ENCODE data around the gene C14orf119.

The C14orf119 gene

DNA sequence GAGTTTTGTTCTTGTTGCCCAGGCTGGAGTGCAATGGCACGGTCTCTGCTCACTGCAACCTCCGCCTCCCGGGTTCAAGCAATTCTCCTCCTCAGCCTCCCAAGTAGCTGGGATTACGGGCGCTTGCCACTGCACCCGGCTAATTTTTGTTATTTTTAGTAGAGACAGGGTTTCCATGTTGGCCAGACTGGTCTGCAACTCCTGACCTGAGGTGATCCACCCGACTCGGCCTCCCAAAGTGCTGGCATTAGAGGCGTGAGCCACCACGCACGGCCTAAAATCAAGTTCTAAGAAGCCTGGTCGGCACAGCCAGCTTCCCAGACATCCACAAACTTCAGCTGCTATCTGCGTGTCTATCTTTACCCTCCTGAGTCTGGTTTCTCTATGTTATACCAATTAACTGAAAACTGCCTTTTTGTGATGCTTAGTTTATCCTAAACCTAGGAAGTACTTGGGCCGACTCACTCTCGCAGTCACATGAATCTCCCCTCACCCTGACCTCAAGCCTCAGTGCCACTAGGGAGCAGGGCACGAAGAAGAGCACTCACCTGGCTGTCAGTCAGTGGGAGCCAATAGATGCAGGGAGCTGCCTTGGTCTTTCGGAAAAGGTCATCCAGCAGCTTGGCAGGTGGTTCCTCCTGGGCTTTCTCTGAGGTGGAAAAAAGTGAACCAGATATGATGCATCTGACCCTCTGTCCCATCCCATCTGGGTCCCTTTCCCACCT is 34.6 kb upstream of the C14orf119 start:
- no peak for DNase-seq (ENCODE audit: low spot score)

DNA sequence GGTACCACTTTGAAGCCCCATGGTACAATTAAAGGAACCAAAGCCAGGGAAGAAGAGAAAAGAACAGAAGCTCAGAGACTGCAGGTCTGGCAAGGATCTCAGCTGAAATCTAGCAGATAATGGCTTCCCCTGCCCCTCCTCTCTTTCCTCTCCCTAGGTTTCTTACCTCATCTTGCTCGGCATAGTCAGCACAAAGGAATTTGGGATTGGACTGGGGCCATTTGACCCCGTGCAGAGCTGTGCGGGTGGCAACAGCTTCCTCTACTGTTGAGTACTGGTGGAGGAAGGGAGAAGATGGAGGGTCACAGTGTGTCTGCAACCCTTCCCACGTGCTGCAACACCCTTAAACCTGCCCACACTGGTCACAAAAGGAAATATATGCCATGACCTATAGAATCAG is 33.3 kb upstream of the C14orf119 start:
- no peak for DNase-seq (ENCODE audit: low spot score)

DNA sequence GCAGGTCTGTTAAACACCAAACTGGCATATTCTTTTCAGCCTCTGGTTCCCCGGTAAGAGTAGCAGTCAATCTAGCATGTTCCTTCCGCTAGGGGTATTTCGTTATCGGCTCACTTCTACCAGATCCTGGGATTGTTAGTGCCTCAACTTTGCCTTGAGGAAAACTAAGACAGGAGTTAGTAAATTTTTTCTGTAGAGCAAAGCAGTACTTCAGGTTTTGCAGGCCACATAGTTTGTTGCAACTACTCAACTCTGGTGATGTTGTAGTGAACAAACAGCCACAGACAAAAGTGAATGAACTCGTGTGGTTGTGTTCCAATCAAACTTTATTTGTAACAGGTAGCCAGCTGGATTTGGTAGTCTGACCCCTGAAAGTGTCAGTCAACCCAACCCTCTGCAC is 31.7 kb upstream of the C14orf119 start:
- no peak for DNase-seq (ENCODE audit: low spot score)

DNA sequence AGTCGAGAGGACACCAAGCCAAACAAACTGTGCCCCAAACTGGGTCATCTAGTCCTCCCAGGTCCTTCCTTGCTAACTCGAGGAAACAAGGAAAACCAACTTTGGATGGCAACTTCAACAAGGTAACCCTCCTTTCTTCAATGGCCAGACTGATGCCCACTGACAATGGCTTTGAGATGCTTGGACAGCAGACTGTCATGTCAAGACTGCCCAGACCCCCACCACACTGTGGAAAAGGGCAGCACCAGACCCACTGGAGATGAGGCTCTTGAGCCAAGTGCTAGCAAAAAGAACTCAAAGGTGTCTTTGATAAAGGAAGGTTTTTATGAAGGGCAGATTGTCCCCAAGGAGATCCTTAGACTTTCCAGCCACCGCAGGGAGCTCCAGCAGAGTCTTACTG is 28.9 kb upstream of the C14orf119 start:
- DNase-seq (ENCODE audit: low spot score) = no peak

DNA sequence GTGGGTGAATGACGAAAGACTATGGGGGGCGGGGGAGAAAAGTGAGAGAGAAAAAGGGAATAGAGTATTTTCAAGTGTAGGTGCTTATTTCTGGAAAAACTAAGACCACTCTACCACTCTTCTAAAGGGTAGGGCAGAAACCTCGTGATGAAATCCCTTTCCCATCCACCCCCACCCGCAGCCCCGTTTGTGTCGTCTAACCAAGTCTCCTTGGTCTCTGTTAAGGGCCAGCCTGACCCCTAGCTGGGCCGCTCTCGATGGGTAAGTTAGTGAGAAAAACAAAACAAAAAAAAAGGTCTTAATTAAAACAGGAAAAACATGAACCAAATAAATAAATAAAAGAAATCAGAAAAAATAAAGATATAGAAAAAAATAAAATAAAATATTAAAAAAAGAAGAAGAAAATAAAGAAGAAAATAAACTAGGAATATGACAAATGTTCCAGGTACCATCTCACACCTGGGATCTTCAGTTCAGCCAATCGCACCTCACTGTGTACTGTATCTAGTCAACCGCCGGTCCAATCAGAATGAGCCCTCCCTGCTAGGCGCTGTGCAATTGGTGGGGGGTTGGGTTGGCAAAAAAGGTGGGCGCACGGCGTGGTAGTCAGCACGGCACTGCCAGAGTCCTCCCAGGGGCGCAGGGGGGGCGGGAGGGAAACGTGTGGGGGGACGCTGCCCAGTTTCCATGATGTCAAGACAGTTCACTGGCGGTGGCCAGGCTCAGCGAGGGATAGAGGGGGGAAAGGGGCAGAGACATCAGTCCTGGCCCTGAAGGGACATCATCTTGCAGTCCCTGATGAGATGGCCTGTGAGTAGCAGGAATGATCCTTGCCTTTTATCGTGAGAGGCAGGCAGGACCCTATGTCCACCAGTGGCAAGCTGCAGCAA is 28.2 kb upstream of the C14orf119 start:
- no peak for DNase-seq (ENCODE audit: low spot score)

DNA sequence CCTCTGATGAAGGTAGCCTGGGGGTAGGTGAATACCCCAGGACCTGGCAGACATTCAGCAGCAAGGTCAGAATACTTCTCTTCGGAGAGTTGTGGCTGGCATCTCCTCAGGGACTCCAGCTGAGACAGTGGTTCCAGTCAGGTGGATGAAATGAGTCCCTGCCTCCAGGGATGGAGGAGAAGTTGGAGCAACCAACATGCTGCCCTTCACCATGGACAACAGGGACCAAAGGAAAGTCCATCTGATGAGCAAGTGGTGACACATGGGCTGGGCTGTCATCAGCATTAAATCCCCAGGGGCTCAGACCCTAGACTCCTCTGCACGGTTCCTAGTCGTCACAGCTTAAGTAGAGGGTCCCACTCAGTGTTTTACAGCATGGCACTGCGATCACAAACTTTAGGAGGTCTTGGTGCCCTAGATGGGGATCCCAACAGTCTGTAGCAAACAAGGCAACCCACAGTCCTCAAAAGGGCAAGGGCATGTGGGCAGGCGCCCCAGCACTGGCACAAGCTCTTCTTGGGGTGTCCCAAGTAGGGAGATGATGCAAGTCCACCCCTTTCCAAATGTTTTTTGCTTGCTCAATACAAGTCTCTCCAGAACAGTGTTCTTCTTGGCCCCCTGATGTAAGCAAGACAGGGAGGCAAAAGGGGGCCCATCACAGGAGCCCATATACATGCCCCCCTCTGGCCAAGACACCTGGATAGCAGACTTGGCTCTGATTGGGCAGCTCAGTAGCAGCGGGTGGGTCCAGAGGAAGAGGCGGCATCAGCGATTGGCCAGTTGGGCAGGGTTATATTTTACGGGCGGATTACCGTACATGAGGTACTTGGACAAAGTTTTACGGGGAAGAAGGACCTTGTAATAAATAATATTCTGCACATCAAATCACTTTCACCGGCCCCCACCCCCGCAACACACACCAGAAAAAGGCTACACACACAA is 27.2 kb upstream of the C14orf119 start:
- no peak for DNase-seq (ENCODE audit: low spot score)

DNA sequence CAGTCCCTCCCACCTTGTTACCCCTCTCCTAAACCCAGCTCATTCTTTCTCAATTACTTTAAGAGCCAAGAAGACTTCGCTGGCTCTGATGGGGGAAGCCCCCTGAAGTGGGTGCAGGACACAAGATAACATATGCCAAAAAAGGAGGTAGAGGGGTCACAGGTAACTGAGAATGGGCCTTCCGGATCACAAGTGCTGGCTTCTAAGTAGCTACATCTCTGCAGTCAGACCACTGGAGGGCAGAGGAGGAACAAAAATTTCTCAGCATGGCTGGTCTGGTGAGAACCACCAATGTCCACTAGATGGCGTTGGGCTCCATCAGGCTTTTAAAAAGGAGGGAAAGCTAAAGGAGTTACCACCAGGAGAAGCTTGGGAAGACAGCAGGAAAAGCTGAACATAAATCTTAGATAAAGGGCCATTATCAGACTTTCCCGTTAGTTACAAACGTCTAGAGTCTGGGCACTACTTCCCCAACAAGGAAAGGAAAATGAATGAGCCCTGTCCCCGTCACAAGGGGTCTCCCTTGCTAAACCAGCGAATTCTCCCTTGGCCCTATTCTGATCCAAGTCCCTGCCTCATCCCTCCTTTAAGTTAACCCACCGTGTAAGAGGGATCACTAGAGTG is 26.4 kb upstream of the C14orf119 start:
- DNase-seq (ENCODE audit: low spot score) = peak; percentile 87

DNA sequence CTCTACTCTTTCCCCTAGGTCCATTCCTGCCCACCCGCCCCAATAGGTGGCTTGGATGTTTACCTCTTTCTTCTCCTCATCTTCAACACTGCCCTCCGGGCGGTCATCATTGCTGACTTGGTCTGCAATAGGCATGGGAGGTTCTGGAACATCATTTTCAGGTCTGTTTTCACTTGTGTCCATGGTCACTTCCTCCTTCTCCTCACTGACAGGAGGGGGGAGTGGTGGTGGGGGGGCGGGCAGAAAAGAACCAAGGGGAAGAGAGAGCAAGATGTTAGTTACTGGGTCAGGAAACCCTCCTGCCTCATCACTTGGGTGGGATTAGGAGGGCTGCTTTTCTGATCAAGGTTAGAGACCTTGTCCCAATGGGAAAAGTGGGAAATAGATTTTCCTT is 25.9 kb upstream of the C14orf119 start:
- DNase-seq (ENCODE audit: low spot score) = no peak

DNA sequence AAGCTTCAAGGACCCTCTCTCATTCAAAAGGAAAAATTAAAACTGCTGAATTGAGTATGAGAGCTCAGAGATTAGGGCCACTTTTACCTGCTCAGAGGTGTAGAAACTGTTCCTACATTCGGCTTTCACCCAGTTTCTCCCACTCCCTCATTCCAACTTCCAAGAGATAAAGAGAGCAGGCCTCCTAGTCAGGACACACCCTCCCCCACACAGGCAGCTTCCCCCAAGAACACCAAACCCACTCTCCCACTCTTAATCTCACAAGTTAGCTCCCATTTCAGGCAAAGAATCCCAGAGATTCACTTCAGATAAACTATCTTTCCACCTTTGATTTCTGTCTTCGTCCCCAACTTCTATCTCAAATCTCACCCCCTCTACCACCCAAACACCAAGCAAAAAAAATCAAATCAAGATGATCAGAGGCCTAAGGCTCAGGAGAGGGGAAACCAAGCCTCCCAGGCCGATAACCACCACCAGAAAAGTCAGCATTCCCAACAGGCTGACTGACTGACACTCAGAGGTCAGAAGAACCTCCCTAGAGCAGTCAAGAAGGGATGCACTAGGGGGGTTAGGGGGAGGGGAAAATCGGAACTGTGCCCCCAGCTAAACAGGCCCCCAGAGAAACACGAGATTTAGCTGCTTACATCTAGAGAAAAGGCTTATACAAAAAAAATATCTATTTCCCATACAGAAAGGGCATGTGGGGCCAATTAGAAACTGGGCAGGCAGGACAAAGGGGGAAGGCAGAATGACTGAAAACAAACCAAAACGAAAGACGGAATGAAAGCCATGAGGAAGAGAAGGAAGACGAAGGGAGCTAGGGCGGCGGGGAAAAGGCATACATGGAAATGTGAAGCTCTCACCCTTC is 24.8 kb upstream of the C14orf119 start:
- DNase-seq (ENCODE audit: low spot score) = no peak

DNA sequence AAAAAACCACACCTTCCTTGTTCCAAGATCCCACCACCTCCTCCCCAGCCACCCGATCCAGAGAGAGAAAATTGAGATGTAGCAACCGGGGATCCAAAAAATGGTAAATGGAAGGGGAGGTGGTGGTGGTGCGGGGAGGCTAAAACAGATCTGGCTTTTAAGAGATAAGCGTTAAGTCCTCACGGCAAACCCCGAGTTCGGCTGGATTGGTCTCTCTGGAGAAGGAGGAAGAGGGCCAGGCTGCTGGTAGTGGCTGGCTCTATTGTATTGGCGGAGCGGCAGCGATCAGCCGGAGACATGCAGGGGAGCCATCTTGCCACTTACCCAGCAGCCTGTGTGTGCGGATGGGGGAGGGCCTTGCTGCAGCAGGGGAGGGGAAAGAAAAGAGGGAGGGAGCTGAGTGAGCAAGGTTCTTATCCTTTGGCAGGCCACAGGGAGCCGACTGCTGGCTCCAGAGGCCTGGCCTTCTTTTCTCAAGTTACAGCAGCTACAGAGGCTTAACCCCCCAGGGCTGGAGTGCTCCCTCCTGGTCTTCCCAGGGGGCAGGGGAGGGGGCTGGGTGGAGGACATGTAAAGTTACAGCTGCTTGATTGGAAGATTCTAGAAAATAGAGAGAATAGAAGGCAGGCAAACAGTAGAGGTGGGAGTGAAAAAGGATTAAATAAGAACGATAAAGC is 23.9 kb upstream of the C14orf119 start:
- DNase-seq (ENCODE audit: low spot score) = peak; percentile 88

DNA sequence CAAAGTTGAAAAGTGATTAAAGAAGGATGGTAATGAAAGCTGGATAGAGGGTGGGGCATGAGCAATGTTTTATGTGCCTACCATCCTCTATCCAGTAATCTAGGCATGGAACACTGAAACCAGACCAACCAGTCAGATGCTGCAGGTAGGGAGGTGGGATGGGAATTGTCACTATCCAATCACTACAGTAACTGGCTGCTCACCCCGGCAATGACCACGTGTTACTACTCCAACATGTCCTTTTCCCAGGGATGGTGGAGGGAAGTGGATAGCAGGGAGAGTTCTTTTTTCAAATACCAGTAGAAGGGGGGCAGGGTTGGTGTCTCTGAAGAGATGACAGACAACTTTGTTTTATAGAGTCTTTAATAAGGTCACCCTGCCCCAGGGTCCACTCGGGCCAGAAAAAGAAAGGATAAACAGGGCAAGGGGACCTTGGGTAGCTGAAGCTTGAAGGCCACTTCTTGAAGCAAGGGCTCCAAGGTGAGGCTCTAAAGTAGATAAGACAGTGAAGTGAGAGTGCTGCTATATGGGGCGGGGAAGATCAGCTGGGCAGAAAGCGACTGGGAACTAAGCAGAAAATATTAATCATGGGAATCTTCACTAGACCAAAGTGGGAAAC is 23.3 kb upstream of the C14orf119 start:
- no peak for DNase-seq (ENCODE audit: low spot score)

DNA sequence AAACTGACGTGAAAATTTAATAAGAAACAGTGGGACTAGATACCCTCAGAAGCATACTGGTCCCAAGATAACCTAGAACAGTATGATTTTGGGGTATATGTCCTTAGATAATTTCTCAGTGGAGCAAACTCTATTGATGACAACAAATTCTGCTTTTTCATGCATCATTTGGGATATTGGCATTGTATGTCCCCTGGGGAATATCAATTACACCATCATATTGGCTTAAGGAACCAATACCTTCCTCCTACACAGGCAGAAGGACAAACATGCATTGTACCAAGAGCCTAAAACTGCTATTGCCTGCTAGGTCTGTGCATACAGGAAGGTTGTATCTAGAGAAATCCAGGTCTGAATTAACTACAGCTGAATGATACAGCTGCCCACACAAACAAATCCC is 20.4 kb upstream of the C14orf119 start:
- no peak for DNase-seq (ENCODE audit: low spot score)

DNA sequence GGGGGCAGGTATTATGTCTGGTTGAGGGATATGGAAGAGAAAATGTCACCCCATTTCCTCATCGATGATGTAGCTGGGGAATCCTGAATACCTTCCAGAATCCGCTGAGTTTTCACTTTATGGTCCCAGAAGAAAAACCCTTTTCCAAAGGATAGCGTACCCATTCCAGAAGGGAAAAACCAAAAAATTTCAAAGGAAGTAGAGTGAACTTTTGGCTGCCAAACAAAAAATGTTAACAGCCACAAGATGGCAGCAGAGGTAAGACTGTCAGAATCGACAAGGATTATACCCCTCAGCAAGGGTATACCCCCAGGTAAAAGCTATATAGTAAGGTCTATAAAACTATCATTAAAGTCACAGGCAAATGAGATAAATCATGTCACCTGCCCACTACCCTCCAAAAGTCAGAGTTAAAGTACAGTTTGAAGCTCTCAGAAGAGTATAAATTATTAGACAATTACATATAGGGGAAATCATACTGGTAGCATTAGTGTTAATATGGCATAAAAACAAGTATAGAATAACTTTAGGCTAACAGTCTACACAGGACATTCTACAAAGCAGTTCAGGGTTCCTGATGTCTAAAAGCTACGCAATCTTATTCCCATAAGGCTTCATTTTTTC is 18.4 kb upstream of the C14orf119 start:
- peak; percentile 33 for DNase-seq (ENCODE audit: low spot score)

DNA sequence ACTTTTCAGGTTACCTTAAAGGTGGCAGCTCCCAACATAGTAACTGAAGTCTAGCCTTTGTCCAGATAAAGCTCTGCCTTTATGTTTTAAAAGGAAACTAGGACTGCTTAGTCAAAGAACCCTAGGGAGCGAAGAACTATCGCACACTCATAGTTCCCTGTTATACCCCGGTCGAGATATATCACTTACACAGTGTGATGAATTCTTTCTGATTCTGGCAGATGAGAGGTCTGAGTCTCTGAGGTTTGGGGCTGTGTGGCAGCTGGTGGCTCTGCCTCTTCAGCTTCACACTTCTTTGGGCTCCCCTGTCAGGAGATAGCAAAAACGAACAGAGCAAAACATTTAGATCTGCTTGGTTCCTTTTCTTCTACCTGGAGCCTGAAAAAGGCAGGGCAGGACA is 17.3 kb upstream of the C14orf119 start:
- DNase-seq (ENCODE audit: low spot score) = no peak

DNA sequence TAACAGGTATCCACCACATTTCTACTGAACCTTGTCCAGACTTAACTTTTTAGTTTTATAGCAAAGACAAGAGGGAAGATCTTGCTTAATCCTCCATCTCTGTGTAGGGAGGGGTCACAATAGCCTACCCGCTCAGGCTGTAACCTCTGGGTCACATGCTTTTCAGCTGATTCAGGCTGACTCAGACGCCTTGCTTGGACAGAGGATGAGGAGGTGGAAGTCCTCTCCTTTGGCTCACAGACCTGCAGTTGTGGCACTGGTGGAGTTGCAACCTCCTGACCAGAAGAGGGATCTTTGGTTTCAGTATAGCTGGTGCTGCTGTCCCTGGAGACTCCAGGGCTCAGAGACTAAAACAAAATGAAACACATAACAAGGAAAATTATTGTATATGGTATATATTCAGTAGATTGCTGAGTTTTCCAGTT is 16.6 kb upstream of the C14orf119 start:
- no peak for DNase-seq (ENCODE audit: low spot score)

DNA sequence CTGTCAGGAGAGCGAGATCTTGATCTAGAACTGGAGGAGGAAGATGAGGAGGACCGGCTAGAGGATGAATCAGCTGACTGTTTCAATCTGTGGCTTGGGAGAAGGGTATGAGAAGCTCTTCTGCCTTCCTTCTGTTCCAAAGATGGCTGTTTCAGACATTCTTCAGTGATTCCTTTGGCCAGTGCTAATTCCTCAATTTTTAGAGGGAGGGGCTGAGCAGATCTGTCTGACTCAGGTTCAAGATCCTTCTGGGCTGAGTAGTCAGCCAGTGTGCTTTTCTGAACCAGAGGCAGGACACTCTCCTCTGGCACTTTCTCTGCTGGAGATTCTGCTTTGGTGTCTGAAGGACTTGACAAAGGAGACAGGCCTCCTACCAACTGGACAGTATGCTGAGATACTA is 15.6 kb upstream of the C14orf119 start:
- DNase-seq (ENCODE audit: low spot score) = no peak

DNA sequence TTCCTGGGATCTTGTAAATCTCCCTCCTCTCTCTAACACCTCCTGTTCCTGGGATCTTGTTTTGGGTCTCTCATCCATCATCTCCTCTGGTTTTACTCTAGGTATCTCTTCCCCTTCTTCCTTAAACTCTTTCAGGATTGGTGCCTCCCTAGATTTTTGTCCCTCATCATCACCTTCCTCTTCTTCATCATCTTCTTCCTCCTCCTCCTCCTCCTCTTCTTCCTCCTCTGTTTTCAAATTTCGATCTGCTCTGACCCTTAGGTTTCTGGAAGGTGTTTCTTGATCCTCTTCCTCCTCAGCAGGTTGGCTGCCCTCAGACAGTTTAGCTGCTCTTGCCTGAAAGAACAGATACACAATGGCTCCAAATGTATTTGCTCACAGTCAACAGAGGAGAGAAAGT is 14.8 kb upstream of the C14orf119 start:
- DNase-seq (ENCODE audit: low spot score) = no peak

DNA sequence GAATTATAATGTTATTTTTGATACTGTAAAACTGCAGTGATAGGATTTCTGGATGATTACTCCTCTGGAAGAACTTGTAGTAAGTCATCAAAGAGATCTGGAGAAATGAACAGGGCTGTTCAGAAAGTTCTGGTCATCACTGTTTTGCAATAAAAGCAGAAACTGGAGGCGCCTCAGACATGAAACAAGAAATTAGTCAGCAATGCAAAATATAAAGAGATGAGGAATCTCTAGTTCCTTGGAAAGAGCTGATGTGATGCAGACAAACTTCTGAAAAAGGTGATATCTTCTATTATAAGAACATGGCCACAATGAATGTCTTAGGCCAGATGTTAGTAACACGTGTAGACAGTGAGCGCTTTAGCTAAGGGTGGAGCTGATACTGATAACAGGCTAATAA is 9.8 kb upstream of the C14orf119 start:
- peak; percentile 32 for DNase-seq (ENCODE audit: low spot score)

DNA sequence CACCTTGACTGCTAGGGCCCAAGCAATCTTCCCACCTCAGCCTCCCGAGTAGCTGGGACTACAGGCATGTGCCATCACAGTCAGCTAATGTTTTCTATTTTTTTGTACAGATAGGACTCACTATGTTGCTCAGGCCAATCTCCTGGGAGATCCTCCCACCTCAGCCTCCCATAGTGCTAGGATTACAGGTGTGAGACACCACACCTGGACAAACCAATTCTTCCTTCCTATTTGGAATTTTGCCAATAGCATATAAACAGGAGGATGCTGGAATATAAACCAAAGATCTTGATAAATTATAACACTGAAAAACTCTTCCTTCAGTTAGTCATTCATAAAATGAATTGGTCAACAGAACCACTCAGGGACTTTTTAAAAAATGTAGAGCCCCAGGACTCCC is 8.7 kb upstream of the C14orf119 start:
- DNase-seq (ENCODE audit: low spot score) = no peak
